Heart left ventricle (tissue), 16 donors: ENCODE measurements around the gene USP14. TPM values are rescaled to one million over a fixed set of nuclear protein-coding genes. Genes with fewer than 3 reads are reported as not detected.

Experiments
- ATAC-seq, 4 donors: fragments of 200-7000 bp; cut with Tn5 transposase; one replicate each; pipeline ENCODE4 v1.9.1; 2020 to 2022; ENCODE audit warnings: moderate library complexity in 4 of 4, mild to moderate bottlenecking in 3 of 4, moderate number of reproducible peaks in 1 of 4
- DNase-seq, 5 donors: peaks; one replicate each; pipeline ENCODE4 v3.0.0-alpha.2; 2020
- H3K27ac ChIP-seq, 12 donors: fragments of 200-600 bp; sonication (generic) in 4 of 12; one replicate each; pipeline versions ENCODE4 v1.5.0 to v1.8.0; 2016 to 2022; ENCODE audit warnings: mild to moderate bottlenecking in 2 of 12
- H3K27me3 ChIP-seq, 9 donors: fragments of 200-600 bp; sonication (generic) in 2 of 9; one replicate each; pipeline versions ENCODE4 v1.5.1 to v1.8.0; 2016 to 2022; ENCODE audit warnings: mild to moderate bottlenecking in 3 of 9
- H3K36me3 ChIP-seq, 9 donors: fragments of 200-600 bp; sonication (generic) in 2 of 9; one replicate each; pipeline versions ENCODE4 v1.5.0 to v1.8.0; 2018 to 2022; ENCODE audit warnings: mild to moderate bottlenecking in 2 of 9
- H3K4me1 ChIP-seq, 12 donors: fragments of 200-600 bp; sonication (generic) in 4 of 12; one replicate each; pipeline versions ENCODE4 v1.5.0 to v1.8.0; 2016 to 2022; ENCODE audit warnings: mild to moderate bottlenecking in 3 of 12
- H3K4me3 ChIP-seq, 12 donors: fragments of 200-600 bp; sonication (generic) in 4 of 12; one replicate each; pipeline versions ENCODE4 v1.5.0 to v1.8.0; 2017 to 2022; ENCODE audit warnings: mild to moderate bottlenecking in 9 of 12, moderate library complexity in 4 of 12
- H3K9me3 ChIP-seq, 12 donors: fragments of 200-600 bp; sonication (generic) in 4 of 12; one replicate each; pipeline versions ENCODE4 v1.5.0 to v1.8.0; 2016 to 2022; ENCODE audit warnings: mild to moderate bottlenecking in 1 of 12
- POLR2A ChIP-seq, 2 donors: fragments of 450-650 bp; IDR thresholded peaks; one replicate each; pipeline ENCODE4 v1.6.1; 2017; ENCODE audit warnings: antibody characterized with exemption in 2 of 2, mild to moderate bottlenecking in 2 of 2, moderate library complexity in 2 of 2
- WGBS, 4 donors: extraction: QIAGEN DNeasy Blood & Tissue Kit in 2 of 4; methylation state at CpG; one replicate each; pipeline versions ENCODE4 v1.1.5 to v1.1.7; 2013 to 2018; 5-methylcytosine and 5-hydroxymethylcytosine counted together
- intact Hi-C, 10 donors: fragments of 100-400 bp; cut with DNase I; formaldehyde crosslinking; loops; one replicate each; pipeline versions ENCODE4 v1.11.1 to v1.14.2; 2022
- microRNA-seq, 4 donors: library from miRNA; unstranded; fragments of <30 nt; microRNA quantifications; one replicate each; pipeline versions ENCODE4 to v1.2.0, GENCODE V29; 2017 to 2020
- polyA plus RNA-seq, 2 donors: library from polyadenylated mRNA; stranded (reverse); fragments of 200-250 nt; gene quantifications; one replicate each; pipeline ENCODE4 v1.2.3, GENCODE V29; 2013
- total RNA-seq, 9 donors: library from RNA; depleted of rRNA in 2 of 9; stranded (reverse); fragments of >200 nt in 2 of 9; fragmentation: NEBNext Ultra II Directional in 3 of 9; extraction: Animal tissue kit (Norgen Biotek cat#: 25700) in 3 of 9; gene quantifications; one replicate each; pipeline versions ENCODE4 v1.1.0 to v1.2.4, GENCODE V29; 2016 to 2023
- TF ChIP-seq, protein P1 (sequence below), 12 donors: fragments of 200-600 bp; sonication (generic) in 4 of 12; IDR thresholded peaks; one replicate each; pipeline versions ENCODE4 v1.5.0 to v1.8.0; 2018 to 2022; ENCODE audit warnings: antibody characterized with exemption in 12 of 12, mild to moderate bottlenecking in 5 of 12
- donor health status: ischemic (EF 13 %, LVEDD 7.1; RV severe dilation, severe dysfunction).
- donor health status: healthy with polysubstance abuse.
- donor health status: DM: no; HTN: yes; CAD: no.
- donor health status: DM: no; HTN: no; CAD: no.
- donor health status: ischemic (EF 25% LVEDD 6.9; RV normal size, moderate dysfunction).
- donor health status: ischemic (EF 25% LVEDD 5.7; RV mildly dilated, moderate dysfunction).
- donor health status: healthy.
- donor health status: DM: yes; HTN: yes; CAD: no.
- donor health status: ischemic (EF 35%, LVEDD 5.7; RV mildly dilated, moderate dysfunction).
- donor health status: nonischemic (EF 11% LVEDD 7.7; RV severe dilation, severe dysfunction).
- donor health status: DM: yes; HTN: yes; CAD: no.
- donor health status: PGD.
- donor health status: ischemic (EF 29% LVEDD 5.4; RV normal size, mild dysfunction).
- donor health status: nonischemic (EF 23%, LVEDD 6.1; RV moderate dilation, normal function).

USP14 gene
- total and polyA plus RNA-seq, 11 donors = 16.5 to 61.5 (median 47.7) TPM

- Histone ChIP-seq H3K36me3 (peaks cover 0 to 100% (median 100%) of the 10 kb centered on the region in 9 donors), H3K27me3 (no peaks in the 10 kb centered on the region), H3K9me3 (no peaks in the 10 kb centered on the region), H3K4me1 (no peaks in the 10 kb centered on the region), H3K27ac (no peak overlapping the region), H3K4me3 (no peak overlapping the region)
- DNase-seq (no peak), ATAC-seq (no peak)
- 77 to 88% (median 86%) methylated on average over 4 of the region's 4 CpGs for WGBS, 4 donors
- TF ChIP-seq, protein P1, sequence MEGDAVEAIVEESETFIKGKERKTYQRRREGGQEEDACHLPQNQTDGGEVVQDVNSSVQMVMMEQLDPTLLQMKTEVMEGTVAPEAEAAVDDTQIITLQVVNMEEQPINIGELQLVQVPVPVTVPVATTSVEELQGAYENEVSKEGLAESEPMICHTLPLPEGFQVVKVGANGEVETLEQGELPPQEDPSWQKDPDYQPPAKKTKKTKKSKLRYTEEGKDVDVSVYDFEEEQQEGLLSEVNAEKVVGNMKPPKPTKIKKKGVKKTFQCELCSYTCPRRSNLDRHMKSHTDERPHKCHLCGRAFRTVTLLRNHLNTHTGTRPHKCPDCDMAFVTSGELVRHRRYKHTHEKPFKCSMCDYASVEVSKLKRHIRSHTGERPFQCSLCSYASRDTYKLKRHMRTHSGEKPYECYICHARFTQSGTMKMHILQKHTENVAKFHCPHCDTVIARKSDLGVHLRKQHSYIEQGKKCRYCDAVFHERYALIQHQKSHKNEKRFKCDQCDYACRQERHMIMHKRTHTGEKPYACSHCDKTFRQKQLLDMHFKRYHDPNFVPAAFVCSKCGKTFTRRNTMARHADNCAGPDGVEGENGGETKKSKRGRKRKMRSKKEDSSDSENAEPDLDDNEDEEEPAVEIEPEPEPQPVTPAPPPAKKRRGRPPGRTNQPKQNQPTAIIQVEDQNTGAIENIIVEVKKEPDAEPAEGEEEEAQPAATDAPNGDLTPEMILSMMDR (IDR thresholded peaks at IDR 0.05) = no peak
- intact Hi-C loops = no loop called here
These were observed 96.8 kb downstream of the USP14 start for GRCh38 chr18:255171-255570.

GRCh38 chr18:260547-260946 is 102.2 kb downstream of the USP14 start:
- no peak overlapping the region for H3K4me3 ChIP-seq
- DNase-seq (no peak), ATAC-seq (no peak)
- peaks cover 0 to 99% (median 90%) of the 10 kb centered on the region in 9 donors for H3K36me3 ChIP-seq
- H3K4me1 ChIP-seq = peaks cover 0 to 4% (median 0%) of the 10 kb centered on the region in 12 donors
- TF ChIP-seq, protein P1 (IDR thresholded peaks at IDR 0.05) = no peak
- no peak for TF ChIP-seq POLR2A (IDR thresholded peaks at IDR 0.05)
- no peaks in the 10 kb centered on the region for H3K9me3 ChIP-seq
- no peaks in the 10 kb centered on the region for H3K27me3 ChIP-seq
- H3K27ac ChIP-seq = no peak overlapping the region
- intact Hi-C loops = no loop called here
- WGBS, 4 donors = 82 to 92% (median 87%) methylated on average over 2 of the region's 2 CpGs

GRCh38 chr18:261398-262073 is 103.2 kb downstream of the USP14 start:
- H3K36me3 ChIP-seq = peaks cover 0 to 90% (median 80%) of the 10 kb centered on the region in 9 donors
- no peak overlapping the region for H3K4me3 ChIP-seq
- no peaks in the 10 kb centered on the region for H3K9me3 ChIP-seq
- intact Hi-C loops = no loop called here
- no peaks in the 10 kb centered on the region for H3K27me3 ChIP-seq
- 88 to 96% (median 96%) methylated on average over 2 of the region's 2 CpGs for WGBS, 4 donors
- H3K27ac ChIP-seq = no peak overlapping the region
- peaks cover 0 to 7% (median under 1%) of the 10 kb centered on the region in 12 donors for H3K4me1 ChIP-seq
- TF ChIP-seq, protein P1 (IDR thresholded peaks at IDR 0.05) = no peak
- TF ChIP-seq POLR2A (IDR thresholded peaks at IDR 0.05) = no peak
- DNase-seq (no peak), ATAC-seq (peak in 1 of 4 donors; percentile 41)

Small RNA genes lying within 50 kb of the gene (microRNA-seq; reads per million reads assigned to microRNA genes)
- 0 reads per million in 4 donors for gene MIR8078

Other genes with a start within 250 kb of the USP14 start
- gene TUBB8B, start 108.9 kb upstream of the USP14 start, total RNA-seq = not detected
- not detected for gene TUBB8B, start 108.9 kb upstream of the USP14 start, polyA plus RNA-seq
- 10 to 100 TPM in 3 of 9 donors, 1 to 10 TPM in 6; 6.4 to 17.7 (median 9.6) TPM for gene THOC1, start 109.5 kb downstream of the USP14 start, total RNA-seq
- gene THOC1, start 109.5 kb downstream of the USP14 start, polyA plus RNA-seq = 10 to 100 TPM; 10.2 to 19.0 TPM